WTC11 (cell line): ENCODE results near the gene PHKB. TPM values are rescaled to one million over a fixed set of nuclear protein-coding genes. Genes with fewer than 3 reads are reported as not detected.

Experiments
- ATAC-seq: fragments of 200-7000 bp; cut with Tn5 transposase; 2 replicates; pipeline ENCODE4 v1.10.0; 2021; ENCODE audit warnings: mild to moderate bottlenecking, moderate library complexity
- CTCF ChIA-PET: fragments of 300-600 bp; sonication (Branson Sonifier 250); formaldehyde crosslinking; loops from one replicate; lab custom pipeline; 2021; ENCODE audit warnings: antibody characterized with exemption; lab: Charles Lee
- POLR2A ChIA-PET: fragments of 350-600 bp; sonication (Branson Sonifier 250); formaldehyde crosslinking; loops from one replicate; lab custom pipeline; 2021; ENCODE audit warnings: antibody characterized with exemption; lab: Charles Lee
- DNase-seq: peaks from one replicate; pipeline ENCODE4 v3.0.0; 2021; ENCODE audit warnings: low spot score
- H3K27ac Mint-ChIP-seq: 2 replicates; pipeline ENCODE4 v1.8.0; 2021; ENCODE audit warnings: mixed read lengths
- H3K27me3 Mint-ChIP-seq: 2 replicates; pipeline ENCODE4 v1.8.0; 2021; ENCODE audit warnings: low read depth, mild to moderate bottlenecking, moderate library complexity, mixed read lengths
- H3K36me3 Mint-ChIP-seq: 2 replicates; pipeline ENCODE4 v1.8.0; 2021; ENCODE audit warnings: mixed read lengths
- H3K4me1 Mint-ChIP-seq: 2 replicates; pipeline ENCODE4 v1.8.0; 2022; ENCODE audit warnings: mixed read lengths
- H3K4me3 Mint-ChIP-seq: 2 replicates; pipeline ENCODE4 v1.8.0; 2021; ENCODE audit warnings: mild to moderate bottlenecking, moderate library complexity, mixed read lengths
- H3K9me3 Mint-ChIP-seq: 2 replicates; pipeline ENCODE4 v1.8.0; 2021; ENCODE audit warnings: mixed read lengths
- ARID4B ChIP-seq: sonication (generic); formaldehyde crosslinking; IDR thresholded peaks from 2 replicates; pipeline ENCODE4 v1.8.0; 2023; ENCODE audit warnings: missing genetic modification reagents, mild to moderate bottlenecking, borderline replicate concordance
- ATF2 ChIP-seq: sonication (generic); formaldehyde crosslinking; IDR thresholded peaks from 2 replicates; pipeline ENCODE4 v1.8.1; 2022; ENCODE audit warnings: low read depth, missing genetic modification reagents, borderline replicate concordance
- ATF6 ChIP-seq: sonication (generic); formaldehyde crosslinking; IDR thresholded peaks from 2 replicates; pipeline ENCODE4 v1.8.1; 2023; ENCODE audit warnings: mild to moderate bottlenecking, missing genetic modification reagents
- CDX4 ChIP-seq: fragments of 250-450 bp; sonication (Bioruptor Pico); IDR thresholded peaks from 2 replicates; pipeline ENCODE4 v1.9.0; 2021; ENCODE audit warnings: moderate library complexity, mild to moderate bottlenecking, inconsistent platforms, borderline replicate concordance
- CREM ChIP-seq: sonication (generic); formaldehyde crosslinking; IDR thresholded peaks from 2 replicates; pipeline ENCODE4 v1.8.1; 2022; ENCODE audit warnings: mild to moderate bottlenecking, missing genetic modification reagents, moderate library complexity
- E2F1 ChIP-seq: sonication (generic); formaldehyde crosslinking; IDR thresholded peaks from 2 replicates; pipeline ENCODE4 v1.8.0; 2022; ENCODE audit warnings: mild to moderate bottlenecking, missing genetic modification reagents
- EMX1 ChIP-seq: fragments of 250-450 bp; sonication (Bioruptor Pico); IDR thresholded peaks from 2 replicates; pipeline ENCODE4 v1.8.0; 2021; ENCODE audit warnings: mild to moderate bottlenecking
- FOXP1 ChIP-seq: sonication (generic); formaldehyde crosslinking; IDR thresholded peaks from 2 replicates; pipeline ENCODE4 v1.8.0; 2022; ENCODE audit warnings: missing genetic modification reagents, mild to moderate bottlenecking, moderate library complexity, borderline replicate concordance
- FOXP4 ChIP-seq: sonication (generic); formaldehyde crosslinking; IDR thresholded peaks from 2 replicates; pipeline ENCODE4 v1.8.0; 2022; ENCODE audit warnings: mild to moderate bottlenecking, missing genetic modification reagents
- GTF2I ChIP-seq: fragments of 250-450 bp; sonication (Bioruptor Pico); conservative IDR thresholded peaks from 2 replicates; pipeline ENCODE4 v1.4.0; 2021; ENCODE audit warnings: mild to moderate bottlenecking
- NFE2L1 ChIP-seq: sonication (generic); formaldehyde crosslinking; IDR thresholded peaks from 2 replicates; pipeline ENCODE4 v1.8.1; 2023; ENCODE audit warnings: missing genetic modification reagents
- SMAD3 ChIP-seq: sonication (generic); formaldehyde crosslinking; IDR thresholded peaks from 2 replicates; pipeline ENCODE4 v1.8.0; 2022; ENCODE audit warnings: missing genetic modification reagents, mild to moderate bottlenecking, borderline replicate concordance
- TCF7 ChIP-seq: sonication (generic); formaldehyde crosslinking; IDR thresholded peaks from 2 replicates; pipeline ENCODE4 v1.8.0; 2022; ENCODE audit warnings: mild to moderate bottlenecking, low read depth, missing genetic modification reagents, moderate library complexity
- USF1 ChIP-seq: sonication (generic); formaldehyde crosslinking; IDR thresholded peaks from 2 replicates; pipeline ENCODE4 v1.8.0; 2022; ENCODE audit warnings: mild to moderate bottlenecking, missing genetic modification reagents
- USF2 ChIP-seq: sonication (generic); formaldehyde crosslinking; IDR thresholded peaks from 2 replicates; pipeline ENCODE4 v1.8.1; 2023; ENCODE audit warnings: mild to moderate bottlenecking, missing genetic modification reagents, moderate library complexity
- total RNA-seq: library from RNA; stranded (reverse); gene quantifications from 3 replicates; pipeline ENCODE4 v1.2.3, GENCODE V29; 2021

PHKB gene
- total RNA-seq, 1 experiment from 2014 or later: 43.9 TPM

- TF ChIP-seq USF2 (CRISPR knock-in tag) (no peak), USF1 (CRISPR knock-in tag) (no peak), E2F1 (CRISPR knock-in tag) (no peak), CDX4 (CRISPR knock-in tag) (no peak), EMX1 (no peak), CREM (CRISPR knock-in tag) (no peak)
These were observed 101.2 kb downstream of the PHKB start (continued) for GRCh38 chr16:47562366-47562765.

- no peak overlapping the region for H3K4me3 Mint-ChIP-seq
- H3K9me3 Mint-ChIP-seq: peaks cover 6% of the 10 kb centered on the region
- CTCF ChIA-PET: no interaction called here
- H3K36me3 Mint-ChIP-seq: peaks cover 8% of the 10 kb centered on the region; the same call in 1 of the 2 replicates
- ATAC-seq: no peak
- POLR2A ChIA-PET: no interaction called here
- no peak overlapping the region for H3K27ac Mint-ChIP-seq
- H3K4me1 Mint-ChIP-seq: no peaks in the 10 kb centered on the region
- no peak for DNase-seq
- TF ChIP-seq SMAD3 (CRISPR knock-in tag): no peak
- TF ChIP-seq FOXP1 (CRISPR knock-in tag): no peak
- TF ChIP-seq, all 79 proteins: peak for 0
- H3K27me3 Mint-ChIP-seq: no peaks in the 10 kb centered on the region
These were observed 104.3 kb downstream of the PHKB start for GRCh38 chr16:47565454-47565853.

- Mint-ChIP-seq H3K4me1 (no peaks in the 10 kb centered on the region), H3K9me3 (peaks cover 6% of the 10 kb centered on the region), H3K27ac (no peak overlapping the region), H3K4me3 (no peak overlapping the region), H3K27me3 (no peaks in the 10 kb centered on the region), H3K36me3 (peaks cover 8% of the 10 kb centered on the region; the same call in 1 of the 2 replicates)
- DNase-seq: no peak
- CTCF ChIA-PET: no interaction called here
- no peak for ATAC-seq
- TF ChIP-seq ATF2 (CRISPR knock-in tag): no peak
- TF ChIP-seq TCF7 (CRISPR knock-in tag): no peak
- TF ChIP-seq GTF2I: no peak
- no peak for TF ChIP-seq FOXP4 (CRISPR knock-in tag)
- no peak for TF ChIP-seq NFE2L1 (CRISPR knock-in tag)
- no peak for TF ChIP-seq ATF6 (CRISPR knock-in tag)
- no peak for TF ChIP-seq ARID4B (CRISPR knock-in tag)
- POLR2A ChIA-PET: no interaction called here
These were observed 106.2 kb downstream of the PHKB start for GRCh38 chr16:47567321-47567720.
